ENCODE measurements around the gene CCDC61. TPM values are rescaled to one million over a fixed set of nuclear protein-coding genes. Genes with fewer than 3 reads are reported as not detected.

The CCDC61 gene
- total RNA-seq, 1 donor from 2014 or later, result 7.3 TPM

GRCh38 chr19:46040125-46040524, 44.9 kb downstream of the CCDC61 start:
- DNase-seq (ENCODE audit: low read depth, low spot score), result no peak

GRCh38 chr19:46040952-46041500, 45.8 kb downstream of the CCDC61 start, which contains the start of gene IGFL4:
IGFL4 (minus strand) TSS chr19:46041002; CDS start chr19:46040962, 40 bp downstream.
- DNase-seq (ENCODE audit: low read depth, low spot score), result no peak

GRCh38 chr19:46042252-46042883, 47.1 kb downstream of the CCDC61 start:
- no peak for DNase-seq (ENCODE audit: low read depth, low spot score)

- no peak for DNase-seq (ENCODE audit: low read depth, low spot score)
These were observed 48.3 kb downstream of the CCDC61 start for GRCh38 chr19:46043519-46043918.

DNA sequence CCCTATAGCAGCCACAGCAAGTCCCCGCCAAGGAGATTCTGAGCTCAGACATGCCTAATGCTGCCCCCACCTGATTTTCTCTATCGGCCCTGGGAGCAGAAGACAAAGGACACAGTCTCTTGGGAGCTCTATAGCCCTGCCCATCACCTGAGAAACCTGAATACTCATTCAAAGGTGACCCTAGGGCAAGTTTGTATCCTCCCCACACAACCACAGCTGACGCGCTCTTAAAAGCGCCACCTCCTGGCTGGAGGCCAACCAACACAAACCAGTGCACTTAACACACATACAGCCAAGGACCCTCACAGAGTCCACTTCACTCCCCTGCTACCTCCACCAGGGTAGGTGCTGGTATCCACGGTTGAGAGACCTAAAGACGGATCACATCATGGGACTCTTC, 54.3 kb downstream of the CCDC61 start:
- no peak for DNase-seq (ENCODE audit: low read depth, low spot score)

DNA sequence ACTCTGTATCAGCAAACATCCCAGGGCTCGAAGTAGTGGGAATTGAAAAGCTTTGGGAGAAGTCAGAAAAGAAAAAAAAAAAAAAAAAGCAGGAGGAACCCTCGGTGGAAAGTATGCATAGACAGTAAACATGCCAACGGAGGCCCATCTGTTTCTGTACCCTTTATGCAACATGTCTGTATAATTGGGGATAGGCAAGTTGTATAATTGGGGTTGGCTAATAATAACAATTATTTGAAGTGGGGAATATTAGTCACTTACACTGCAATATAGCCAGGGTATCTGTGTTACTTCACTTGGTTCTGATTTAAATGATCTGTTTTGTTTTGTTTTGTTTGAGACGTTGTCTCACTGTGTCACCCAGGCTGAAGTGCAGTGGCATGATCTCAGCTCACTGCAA, 57.6 kb downstream of the CCDC61 start:
- DNase-seq (ENCODE audit: low read depth, low spot score), result no peak

DNA sequence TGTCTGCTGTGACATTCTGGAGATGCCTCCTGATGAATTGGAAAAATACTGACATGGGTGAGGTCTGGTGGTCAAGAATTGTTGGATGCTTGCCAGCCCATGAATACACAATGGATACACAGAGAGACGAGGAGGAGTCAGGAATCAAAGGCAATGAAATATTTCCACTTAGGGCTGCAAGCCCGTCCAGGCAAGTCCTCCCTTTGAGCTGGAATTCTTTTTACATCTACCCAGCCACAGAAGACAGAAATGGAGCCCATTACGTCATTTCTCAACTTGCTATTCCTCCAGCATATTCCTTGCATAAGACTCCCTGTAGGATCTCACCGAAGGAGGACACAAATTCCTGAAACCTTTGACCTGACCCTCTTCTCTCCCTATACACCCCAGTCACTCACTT, 61.3 kb downstream of the CCDC61 start:
- DNase-seq (ENCODE audit: low read depth, low spot score), result no peak

DNA sequence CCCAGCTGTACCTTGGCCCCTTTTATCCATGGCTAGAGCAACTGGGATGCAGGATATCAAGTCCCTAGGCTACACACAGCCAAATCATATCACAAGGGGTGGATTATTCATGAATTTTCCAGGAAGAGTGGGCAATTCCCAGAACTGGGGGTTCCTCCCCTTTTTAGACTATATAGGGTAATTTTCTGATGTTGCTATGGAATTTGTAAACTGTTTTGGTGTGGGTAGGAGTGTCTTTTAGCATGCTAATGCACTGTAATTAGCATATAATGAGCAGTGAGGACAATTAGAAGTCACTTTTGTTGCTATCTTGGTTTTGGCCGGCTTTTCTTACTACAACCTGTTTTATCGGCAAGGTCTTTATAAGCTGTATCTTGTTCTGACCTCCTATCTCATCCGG, 63.5 kb downstream of the CCDC61 start:
- no peak for DNase-seq (ENCODE audit: low read depth, low spot score)

- DNase-seq (ENCODE audit: low read depth, low spot score), result no peak
These were observed 64.7 kb downstream of the CCDC61 start for GRCh38 chr19:46060012-46060411.

DNA sequence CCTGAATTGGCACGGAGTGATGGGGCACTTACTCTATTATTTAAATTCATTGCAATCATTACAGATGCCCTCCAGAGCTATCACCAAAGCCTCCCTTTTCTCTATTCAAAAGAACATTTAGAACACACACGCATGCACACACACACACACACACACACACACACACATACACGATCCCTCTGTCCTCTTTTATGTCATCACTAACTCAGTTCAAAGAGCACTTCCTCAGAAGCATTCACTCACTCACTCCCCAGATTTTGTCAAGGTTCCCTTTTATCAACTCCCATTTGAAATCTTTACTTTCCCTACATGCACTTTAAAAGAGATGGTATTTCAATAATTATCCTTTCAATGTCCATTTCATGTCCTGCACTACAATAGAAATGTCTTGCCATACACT, 67.9 kb downstream of the CCDC61 start:
- DNase-seq (ENCODE audit: low read depth, low spot score), result no peak

DNA sequence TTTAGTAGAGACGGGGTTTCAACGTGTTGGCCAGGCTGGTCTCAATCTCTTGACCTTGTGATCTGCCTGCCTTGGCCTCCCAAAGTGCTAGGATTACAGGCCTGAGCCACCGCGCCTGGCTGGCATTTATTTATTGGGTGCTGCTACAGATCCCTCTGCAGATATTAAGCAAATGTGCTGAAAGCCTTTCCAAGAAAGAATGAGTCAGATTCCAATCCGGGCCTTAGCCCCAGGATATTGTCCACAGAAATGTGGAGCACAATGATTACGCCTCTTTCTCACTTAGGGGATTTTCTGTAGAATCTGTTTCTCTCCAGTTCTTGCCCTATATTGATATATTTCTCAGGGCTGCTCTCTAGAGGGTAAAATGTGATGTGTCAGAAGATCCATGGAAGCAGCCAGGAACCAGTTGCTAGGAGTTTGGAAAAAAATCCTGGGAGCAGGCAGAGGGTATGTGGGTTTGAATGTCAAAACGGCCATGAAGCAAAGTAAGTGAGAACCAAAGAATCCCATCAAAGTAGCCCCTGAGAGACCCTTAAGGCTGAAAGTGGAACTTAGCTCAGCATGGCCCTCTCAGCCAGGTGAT, 70.3 kb downstream of the CCDC61 start:
- DNase-seq (ENCODE audit: low read depth, low spot score), result no peak

- DNase-seq (ENCODE audit: low read depth, low spot score), result no peak
These were observed 71.2 kb downstream of the CCDC61 start for GRCh38 chr19:46066471-46066870.

DNA sequence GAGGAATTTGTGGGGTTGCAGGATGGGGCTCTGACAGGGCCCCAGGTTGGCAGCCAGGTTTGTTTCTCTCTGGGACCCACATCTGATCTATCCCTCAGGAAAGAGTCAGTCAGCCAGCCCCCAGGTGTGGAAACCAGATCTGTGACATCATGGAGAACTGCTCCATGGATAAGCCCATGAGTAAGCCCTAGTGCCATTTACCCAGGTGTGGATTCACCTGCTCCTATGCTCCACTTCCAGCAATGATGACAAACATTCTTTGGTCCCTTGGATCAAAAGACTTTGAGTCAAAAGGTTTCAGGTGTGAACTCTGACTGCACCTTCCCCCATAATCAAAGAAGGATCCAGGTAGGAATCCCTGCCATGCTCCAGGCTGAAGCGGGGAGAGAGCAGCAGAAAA, 72.4 kb downstream of the CCDC61 start:
- no peak for DNase-seq (ENCODE audit: low read depth, low spot score)

Other genes starting within 250 kb of the CCDC61 start
- 3.4 and 5.6 TPM in 2 replicates for gene SIX5, start 226.2 kb upstream of the CCDC61 start, total RNA-seq
- 6.0 and 9.0 TPM in 2 replicates for gene DMPK, start 213.0 kb upstream of the CCDC61 start, total RNA-seq
- gene DMWD, start 202.6 kb upstream of the CCDC61 start, total RNA-seq, result 27.2 and 37.3 TPM in 2 replicates
- gene RSPH6A, start 180.2 kb upstream of the CCDC61 start, total RNA-seq, result 0.04 and 0.07 TPM in 2 replicates
- 34.1 and 43.3 TPM in 2 replicates for gene SYMPK, start 132.3 kb upstream of the CCDC61 start, total RNA-seq
- gene FOXA3, start 131.1 kb upstream of the CCDC61 start, total RNA-seq, result not detected in 2 replicates
- gene IRF2BP1, start 109.3 kb upstream of the CCDC61 start, total RNA-seq, result 23.1 and 24.3 TPM in 2 replicates
- 0.79 and 1.4 TPM in 2 replicates for gene MYPOP, start 92.9 kb upstream of the CCDC61 start, total RNA-seq
- not detected in 2 replicates for gene NANOS2, start 80.7 kb upstream of the CCDC61 start, total RNA-seq
- gene NOVA2, start 21.6 kb upstream of the CCDC61 start, total RNA-seq, result 3.4 and 4.0 TPM in 2 replicates
- not detected in 2 replicates for gene PGLYRP1, start 27.6 kb downstream of the CCDC61 start, total RNA-seq
- 0.07 TPM in 1 of 2 replicates, not detected in the other for gene IGFL4, start 45.5 kb downstream of the CCDC61 start, total RNA-seq
- not detected in 2 replicates for gene IGFL3, start 129.2 kb downstream of the CCDC61 start, total RNA-seq
- not detected in 2 replicates for gene IGFL2, start 152.8 kb downstream of the CCDC61 start, total RNA-seq
- gene IGFL1, start 234.3 kb downstream of the CCDC61 start, total RNA-seq, result not detected in 2 replicates